Stimulated activated naive B cell treated with anti-CD40 and anti-IgM and Interleukin-4, amounts not matched to agents 10 μg/mL and 1 μg/mL and 100 μg/mL, for 72 hours (primary cell): Measurements from ENCODE around the gene OR2T11.
"Not testable (repeated sequence)": the region's sequence is repeated elsewhere in the genome, so short reads cannot be mapped to it uniquely, and the experiment has no call there.

Experiments
- ATAC-seq, 2 donors: fragments of 150-1000 bp; cut with Tn5 transposase; replicated peaks; 2 replicates each; pipeline ENCODE4 v1.10.0; 2021; ENCODE audit warnings: moderate library complexity in 1 of 2
- DNase-seq: peaks from one replicate; pipeline ENCODE4 v3.0.0; 2021
- H3K27ac Mint-ChIP-seq: one replicate; pipeline ENCODE4 v1.8.0; 2022; ENCODE audit warnings: mild to moderate bottlenecking, mixed read lengths
- H3K27me3 Mint-ChIP-seq, 2 donors: one replicate each; pipeline ENCODE4 v1.8.0; 2022; ENCODE audit warnings: mixed read lengths in 2 of 2
- H3K36me3 Mint-ChIP-seq, 2 donors: one replicate each; pipeline ENCODE4 v1.8.0; 2022; ENCODE audit warnings: mixed read lengths in 2 of 2, mild to moderate bottlenecking in 1 of 2
- H3K4me1 Mint-ChIP-seq, 2 donors: one replicate each; pipeline ENCODE4 v1.8.0; 2022; ENCODE audit warnings: mixed read lengths in 2 of 2, mild to moderate bottlenecking in 1 of 2
- H3K4me3 Mint-ChIP-seq, 2 donors: one replicate each; pipeline ENCODE4 v1.8.0; 2022; ENCODE audit warnings: mild to moderate bottlenecking in 2 of 2, mixed read lengths in 2 of 2, moderate library complexity in 1 of 2
- H3K9me3 Mint-ChIP-seq, 2 donors: one replicate each; pipeline ENCODE4 v1.8.0; 2022; ENCODE audit warnings: mixed read lengths in 2 of 2, mild to moderate bottlenecking in 1 of 2

The OR2T11 gene

GRCh38 chr1:248596615-248597014, 38.3 kb downstream of the OR2T11 start:
- H3K27ac Mint-ChIP-seq = no peak overlapping the region
- no peak overlapping the region for H3K4me3 Mint-ChIP-seq
- H3K4me1 Mint-ChIP-seq = peaks cover 0 to 9% of the 10 kb centered on the region in 2 donors
- H3K27me3 Mint-ChIP-seq = peaks cover 0 to 6% of the 10 kb centered on the region in 2 donors
- no peaks in the 10 kb centered on the region for H3K9me3 Mint-ChIP-seq
- DNase-seq = no peak
- H3K36me3 Mint-ChIP-seq = no peaks in the 10 kb centered on the region
- ATAC-seq = peak in 1 of 2 donors; percentile 50

GRCh38 chr1:248593226-248593625, 41.7 kb downstream of the OR2T11 start:
- no peak for DNase-seq
- Mint-ChIP-seq H3K27ac (no peak overlapping the region), H3K9me3 (no peaks in the 10 kb centered on the region), H3K27me3 (peaks cover 0 to 6% of the 10 kb centered on the region in 2 donors), H3K4me3 (no peak overlapping the region), H3K36me3 (no peaks in the 10 kb centered on the region), H3K4me1 (peaks cover 1 to 14% of the 10 kb centered on the region in 2 donors)
- ATAC-seq = no peak

GRCh38 chr1:248592655-248593054, 42.2 kb downstream of the OR2T11 start:
- DNase-seq (no peak), ATAC-seq (no peak)
- H3K9me3 Mint-ChIP-seq = no peaks in the 10 kb centered on the region
- H3K36me3 Mint-ChIP-seq = no peaks in the 10 kb centered on the region
- peaks cover 0 to 11% of the 10 kb centered on the region in 2 donors for H3K27me3 Mint-ChIP-seq
- no peak overlapping the region for H3K27ac Mint-ChIP-seq
- no peak overlapping the region for H3K4me3 Mint-ChIP-seq
- peaks cover 1 to 14% of the 10 kb centered on the region in 2 donors for H3K4me1 Mint-ChIP-seq

- H3K27ac Mint-ChIP-seq = no peak overlapping the region
- H3K4me1 Mint-ChIP-seq = peaks cover 1 to 5% of the 10 kb centered on the region in 2 donors
- no peak overlapping the region for H3K4me3 Mint-ChIP-seq
- no peak for ATAC-seq
- H3K27me3 Mint-ChIP-seq = peaks cover 8 to 20% of the 10 kb centered on the region in 2 donors
- H3K9me3 Mint-ChIP-seq = no peaks in the 10 kb centered on the region
- no peak for DNase-seq
- H3K36me3 Mint-ChIP-seq = no peaks in the 10 kb centered on the region
These were observed 44.8 kb downstream of the OR2T11 start for GRCh38 chr1:248590055-248590454.

- Mint-ChIP-seq H3K27me3 (peaks cover 12 to 27% of the 10 kb centered on the region in 2 donors), H3K27ac (no peak overlapping the region), H3K36me3 (peaks cover 0 to 1% of the 10 kb centered on the region in 2 donors), H3K4me1 (peaks cover 1 to 5% of the 10 kb centered on the region in 2 donors), H3K9me3 (peaks cover 0 to 2% of the 10 kb centered on the region in 2 donors), H3K4me3 (no peak overlapping the region)
- DNase-seq (no peak), ATAC-seq (no peak)
These were observed 45.6 kb downstream of the OR2T11 start for GRCh38 chr1:248589334-248589733.

GRCh38 chr1:248585266-248585665, 49.6 kb downstream of the OR2T11 start:
- Mint-ChIP-seq H3K27ac (no peak overlapping the region), H3K4me1 (peaks cover 1 to 5% of the 10 kb centered on the region in 2 donors), H3K36me3 (peaks cover 0 to 1% of the 10 kb centered on the region in 2 donors), H3K9me3 (peaks cover 0 to 2% of the 10 kb centered on the region in 2 donors), H3K4me3 (no peak overlapping the region), H3K27me3 (peaks cover 15 to 24% of the 10 kb centered on the region in 2 donors)
- no peak for ATAC-seq
- DNase-seq = no peak

GRCh38 chr1:248576260-248576980, 58.5 kb downstream of the OR2T11 start:
- Mint-ChIP-seq H3K36me3 (peaks cover 0 to 2% of the 10 kb centered on the region in 2 donors), H3K27me3 (peaks cover 4 to 12% of the 10 kb centered on the region in 2 donors), H3K9me3 (peaks cover 3 to 6% of the 10 kb centered on the region in 2 donors), H3K4me3 (no peak overlapping the region), H3K27ac (no peak overlapping the region), H3K4me1 (no peaks in the 10 kb centered on the region)
- DNase-seq = no peak
- no peak for ATAC-seq

GRCh38 chr1:248574657-248575056, 60.2 kb downstream of the OR2T11 start, which contains the start of gene OR2T34:
TSS of gene OR2T34 (minus strand) at chr1:248574757. CDS start at chr1:248574757, 0 bp downstream.
- peaks cover 4 to 12% of the 10 kb centered on the region in 2 donors for H3K27me3 Mint-ChIP-seq
- not testable (repeated sequence) for H3K4me3 Mint-ChIP-seq, ATAC-seq, DNase-seq, H3K36me3 Mint-ChIP-seq, H3K27ac Mint-ChIP-seq, H3K4me1 Mint-ChIP-seq, H3K9me3 Mint-ChIP-seq

- DNase-seq, H3K27ac Mint-ChIP-seq: not testable (repeated sequence)
- peaks cover 9 to 12% of the 10 kb centered on the region in 2 donors for H3K27me3 Mint-ChIP-seq
These were observed 61.0 kb downstream of the OR2T11 start for GRCh38 chr1:248573856-248574255.

More at GRCh38 chr1:248573856-248574255, 61.0 kb downstream of the OR2T11 start:
- not testable (repeated sequence) for H3K4me3 Mint-ChIP-seq, H3K36me3 Mint-ChIP-seq, H3K9me3 Mint-ChIP-seq, H3K4me1 Mint-ChIP-seq, ATAC-seq
